ENCODE data around the gene ATP9B.

The ATP9B gene

GRCh38 chr18:79406708-79407107 lies 337.5 kb downstream of the ATP9B start:
- no peak for TF ChIP-seq CTCF (IDR thresholded peaks at IDR 0.05)
- no peak for TF ChIP-seq ZFX (IDR thresholded peaks at IDR 0.05; ENCODE audit: borderline replicate concordance)
- H3K27ac ChIP-seq, result no peak overlapping the region

- no peak overlapping the region for H3K27ac ChIP-seq
- no peak for TF ChIP-seq ZFX (IDR thresholded peaks at IDR 0.05; ENCODE audit: borderline replicate concordance)
- TF ChIP-seq CTCF (IDR thresholded peaks at IDR 0.05), result no peak
These were observed 340.1 kb downstream of the ATP9B start for GRCh38 chr18:79409313-79409712.

GRCh38 chr18:79410171-79410641 lies 341.0 kb downstream of the ATP9B start:
- TF ChIP-seq CTCF (IDR thresholded peaks at IDR 0.05) (no peak), ZFX (IDR thresholded peaks at IDR 0.05; ENCODE audit: borderline replicate concordance) (no peak)
- no peak overlapping the region for H3K27ac ChIP-seq

GRCh38 chr18:79410731-79411613 lies 341.8 kb downstream of the ATP9B start:
- no peak overlapping the region for H3K27ac ChIP-seq
- TF ChIP-seq ZFX (IDR thresholded peaks at IDR 0.05; ENCODE audit: borderline replicate concordance) (no peak), CTCF (IDR thresholded peaks at IDR 0.05) (no peak)

GRCh38 chr18:79411614-79412526 lies 342.7 kb downstream of the ATP9B start:
- no peak overlapping the region for H3K27ac ChIP-seq

GRCh38 chr18:79413025-79413424 lies 343.8 kb downstream of the ATP9B start:
- no peak overlapping the region for H3K27ac ChIP-seq
- TF ChIP-seq CTCF (IDR thresholded peaks at IDR 0.05), result no peak
- no peak for TF ChIP-seq ZFX (IDR thresholded peaks at IDR 0.05; ENCODE audit: borderline replicate concordance)

More at GRCh38 chr18:79411614-79412526, 342.7 kb downstream of the ATP9B start:
- no peak for TF ChIP-seq CTCF (IDR thresholded peaks at IDR 0.05)
- no peak for TF ChIP-seq ZFX (IDR thresholded peaks at IDR 0.05; ENCODE audit: borderline replicate concordance)
